Brain microvascular endothelial cell (primary cell): ENCODE results near the gene AMT.

Experiments used
- DNase-seq: peaks from one replicate; pipeline ENCODE4 v3.0.0-alpha.2; 2020
- H3K27ac ChIP-seq: fragments of 250-450 bp; sonication (Bioruptor Pico); 2 replicates; pipeline ENCODE4 v1.5.1; 2020; ENCODE audit warnings: mild to moderate bottlenecking, moderate library complexity
- H3K27me3 ChIP-seq: fragments of 250-450 bp; sonication (Bioruptor Pico); replicated peaks from 2 replicates; pipeline ENCODE4 v1.5.1; 2020; ENCODE audit warnings: mild to moderate bottlenecking
- H3K36me3 ChIP-seq: fragments of 250-450 bp; sonication (Bioruptor Pico); replicated peaks from 2 replicates; pipeline ENCODE4 v1.5.1; 2020; ENCODE audit warnings: mild to moderate bottlenecking
- H3K4me3 ChIP-seq: 2 replicates; pipeline ENCODE4 v1.5.1; 2011; ENCODE audit warnings: low read depth, mild to moderate bottlenecking, control low read depth, low read length, moderate library complexity
- CTCF ChIP-seq: IDR thresholded peaks from 2 replicates; pipeline ENCODE4 v1.5.1; 2011; ENCODE audit warnings: low read depth, mild to moderate bottlenecking, moderate library complexity, low read length, control low read depth, inconsistent platforms; ENCODE audit errors: missing control alignments
- in situ Hi-C: cut with HindIII; loops from 2 replicates; pipeline ENCODE4 v1.10.0; 2017; ENCODE audit warnings: low sequenced_read_pairs, low pct_ligation_motif_present

Gene AMT

GRCh38 chr3:49412632-49413337 lies 9.5 kb downstream of the AMT start:
- peak overlapping the region; percentile 97 for H3K27ac ChIP-seq
- no peaks in the 10 kb centered on the region for H3K27me3 ChIP-seq
- peak overlapping the region; percentile 89 for H3K4me3 ChIP-seq
- H3K36me3 ChIP-seq, result peaks cover 11% of the 10 kb centered on the region
- DNase-seq, result no peak
- in situ Hi-C loops, result no loop called here
- no peak for TF ChIP-seq CTCF

GRCh38 chr3:49411968-49412631 lies 10.2 kb downstream of the AMT start, which contains the start of the genes RHOA and TCTA:
TSS of gene RHOA (minus strand) at chr3:49411976. CDS start at chr3:49375589, 36,387 bp downstream.
TSS of gene TCTA (plus strand) at chr3:49412423. CDS start at chr3:49412427, 4 bp downstream.
- DNase-seq, result peak; percentile 100
- peaks cover 11% of the 10 kb centered on the region for H3K36me3 ChIP-seq
- no peaks in the 10 kb centered on the region for H3K27me3 ChIP-seq
- in situ Hi-C loops, result no loop called here
- peak within 1 kb of the TSS; percentile 97 for H3K27ac ChIP-seq
- TF ChIP-seq CTCF, result no peak
- peak within 1 kb of the TSS; percentile 89 for H3K4me3 ChIP-seq

GRCh38 chr3:49411535-49411967 lies 10.7 kb downstream of the AMT start:
- no peak for TF ChIP-seq CTCF
- peak overlapping the region; percentile 96 for H3K27ac ChIP-seq
- peaks cover 11% of the 10 kb centered on the region for H3K36me3 ChIP-seq
- in situ Hi-C loops, result no loop called here
- no peaks in the 10 kb centered on the region for H3K27me3 ChIP-seq
- DNase-seq, result no peak
- peak overlapping the region; percentile 79 for H3K4me3 ChIP-seq

- Histone ChIP-seq H3K27ac (peak overlapping the region; percentile 96), H3K36me3 (peaks cover 11% of the 10 kb centered on the region), H3K27me3 (no peaks in the 10 kb centered on the region), H3K4me3 (peak overlapping the region; percentile 79)
- TF ChIP-seq CTCF, result no peak
- in situ Hi-C loops, result no loop called here
- DNase-seq, result no peak
Observed at GRCh38 chr3:49410846-49411534, 11.3 kb downstream of the AMT start.

GRCh38 chr3:49410066-49410845 lies 12.0 kb downstream of the AMT start:
- in situ Hi-C loops, result no loop called here
- DNase-seq, result no peak

More at GRCh38 chr3:49410066-49410845, 12.0 kb downstream of the AMT start:
- Histone ChIP-seq H3K27ac (no peak overlapping the region), H3K4me3 (peak overlapping the region; percentile 79), H3K27me3 (no peaks in the 10 kb centered on the region), H3K36me3 (peaks cover 15% of the 10 kb centered on the region)
- no peak for TF ChIP-seq CTCF
